ENCODE results near the gene BMP10. TPM values are rescaled to one million over a fixed set of nuclear protein-coding genes. Genes with fewer than 3 reads are reported as not detected.

BMP10 gene
- total RNA-seq, 6 donors from 2014 or later, result not detected

- no peak overlapping the region for H3K27ac ChIP-seq
- TF ChIP-seq POLR2AphosphoS5 (IDR thresholded peaks at IDR 0.05) (no peak), EP300 (IDR thresholded peaks at IDR 0.05) (no peak), POLR2A (IDR thresholded peaks at IDR 0.05) (no peak)
- TF ChIP-seq, protein P1, sequence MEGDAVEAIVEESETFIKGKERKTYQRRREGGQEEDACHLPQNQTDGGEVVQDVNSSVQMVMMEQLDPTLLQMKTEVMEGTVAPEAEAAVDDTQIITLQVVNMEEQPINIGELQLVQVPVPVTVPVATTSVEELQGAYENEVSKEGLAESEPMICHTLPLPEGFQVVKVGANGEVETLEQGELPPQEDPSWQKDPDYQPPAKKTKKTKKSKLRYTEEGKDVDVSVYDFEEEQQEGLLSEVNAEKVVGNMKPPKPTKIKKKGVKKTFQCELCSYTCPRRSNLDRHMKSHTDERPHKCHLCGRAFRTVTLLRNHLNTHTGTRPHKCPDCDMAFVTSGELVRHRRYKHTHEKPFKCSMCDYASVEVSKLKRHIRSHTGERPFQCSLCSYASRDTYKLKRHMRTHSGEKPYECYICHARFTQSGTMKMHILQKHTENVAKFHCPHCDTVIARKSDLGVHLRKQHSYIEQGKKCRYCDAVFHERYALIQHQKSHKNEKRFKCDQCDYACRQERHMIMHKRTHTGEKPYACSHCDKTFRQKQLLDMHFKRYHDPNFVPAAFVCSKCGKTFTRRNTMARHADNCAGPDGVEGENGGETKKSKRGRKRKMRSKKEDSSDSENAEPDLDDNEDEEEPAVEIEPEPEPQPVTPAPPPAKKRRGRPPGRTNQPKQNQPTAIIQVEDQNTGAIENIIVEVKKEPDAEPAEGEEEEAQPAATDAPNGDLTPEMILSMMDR (IDR thresholded peaks at IDR 0.05), result no peak
- no peaks in the 10 kb centered on the region for H3K27me3 ChIP-seq
- H3K4me1 ChIP-seq, result peaks cover 0 to 4% (median 0%) of the 10 kb centered on the region in 4 donors
- ATAC-seq (ENCODE audit: low FRiP score in 2 of 2) (no peak), DNase-seq (no peak)
- H3K36me3 ChIP-seq, result no peaks in the 10 kb centered on the region
- H3K9me3 ChIP-seq, result no peaks in the 10 kb centered on the region
- WGBS, 2 donors, result 67 to 74% methylated on average over 3 of the region's 3 CpGs
- H3K4me3 ChIP-seq, result no peak overlapping the region
Measured at GRCh38 chr2:68850524-68850923, 20.7 kb downstream of the BMP10 start.

DNA sequence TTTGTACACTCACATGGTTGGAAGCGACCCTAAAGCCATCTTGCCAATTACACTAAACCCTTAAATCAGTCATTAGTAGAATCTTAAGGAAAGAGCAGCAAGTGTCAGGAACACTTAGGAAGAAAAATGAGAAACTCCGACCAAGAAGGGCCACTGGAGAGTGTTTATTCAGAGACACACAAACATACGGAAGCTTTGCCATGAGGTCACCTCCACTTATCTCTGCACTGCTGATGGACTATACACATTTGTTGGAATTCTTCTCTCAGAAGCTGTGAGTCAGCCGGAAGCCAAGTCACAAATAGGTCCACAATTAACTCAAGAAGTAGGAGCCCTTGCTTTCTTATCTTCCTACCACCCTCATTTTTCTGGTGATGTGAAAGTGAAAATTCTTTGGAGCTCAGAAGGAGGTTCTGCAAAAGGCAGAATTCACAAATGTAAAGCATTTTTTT is 21.6 kb downstream of the BMP10 start:
- ATAC-seq (ENCODE audit: low FRiP score in 2 of 2) (no peak), DNase-seq (no peak)
- no peak for TF ChIP-seq POLR2A (IDR thresholded peaks at IDR 0.05)
- TF ChIP-seq EP300 (IDR thresholded peaks at IDR 0.05), result peak in 1 of 4 donors; percentile 3
- Histone ChIP-seq H3K36me3 (no peaks in the 10 kb centered on the region), H3K27me3 (no peaks in the 10 kb centered on the region), H3K4me3 (no peak overlapping the region), H3K27ac (no peak overlapping the region), H3K4me1 (peaks cover 0 to 4% (median 0%) of the 10 kb centered on the region in 4 donors), H3K9me3 (no peaks in the 10 kb centered on the region)
- 46 to 59% methylated on average over 4 of the region's 4 CpGs for WGBS, 2 donors

GRCh38 chr2:68847751-68848150 is 23.4 kb downstream of the BMP10 start:
- TF ChIP-seq, protein P1 (IDR thresholded peaks at IDR 0.05), result no peak
- no peak for TF ChIP-seq POLR2A (IDR thresholded peaks at IDR 0.05)
- TF ChIP-seq POLR2AphosphoS5 (IDR thresholded peaks at IDR 0.05), result no peak
- TF ChIP-seq EP300 (IDR thresholded peaks at IDR 0.05), result no peak
- ATAC-seq (ENCODE audit: low FRiP score in 2 of 2) (no peak), DNase-seq (no peak)
- H3K4me3 ChIP-seq, result no peak overlapping the region
- H3K27ac ChIP-seq, result no peak overlapping the region
- H3K4me1 ChIP-seq, result peaks cover 0 to 4% (median 0%) of the 10 kb centered on the region in 4 donors
- H3K9me3 ChIP-seq, result no peaks in the 10 kb centered on the region
- no peaks in the 10 kb centered on the region for H3K27me3 ChIP-seq
- H3K36me3 ChIP-seq, result no peaks in the 10 kb centered on the region

DNA sequence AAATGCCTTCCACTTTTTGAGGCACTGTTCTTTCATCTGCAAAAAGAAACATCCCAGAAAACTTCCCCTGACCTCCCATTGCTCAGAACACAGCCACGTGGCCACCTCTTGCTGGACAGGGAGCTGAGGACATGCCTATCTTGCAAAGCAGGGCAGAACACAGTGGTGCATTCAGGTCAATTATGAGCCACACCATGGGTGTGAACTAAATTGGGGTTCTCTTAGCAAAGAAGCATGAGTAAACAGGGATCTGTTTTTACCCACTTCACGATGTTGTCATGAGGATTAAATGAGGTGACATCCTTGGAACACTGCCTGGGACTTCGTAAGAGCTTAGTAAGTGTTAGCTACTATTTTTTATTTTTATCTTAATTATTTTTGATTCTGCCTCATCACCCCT is 25.1 kb downstream of the BMP10 start:
- WGBS, 2 donors, result 68 to 72% methylated on average over 3 of the region's 3 CpGs
- no peak for ATAC-seq (ENCODE audit: low FRiP score in 2 of 2)
- Histone ChIP-seq H3K36me3 (no peaks in the 10 kb centered on the region), H3K9me3 (no peaks in the 10 kb centered on the region), H3K4me3 (no peak overlapping the region), H3K27me3 (no peaks in the 10 kb centered on the region), H3K4me1 (peaks cover 0 to 4% (median 0%) of the 10 kb centered on the region in 4 donors), H3K27ac (no peak overlapping the region)
- DNase-seq, result no peak
- no peak for TF ChIP-seq POLR2A (IDR thresholded peaks at IDR 0.05)

GRCh38 chr2:68845043-68845442 is 26.2 kb downstream of the BMP10 start:
- 82 to 86% methylated on average over 2 of the region's 2 CpGs for WGBS, 2 donors
- no peaks in the 10 kb centered on the region for H3K27me3 ChIP-seq
- no peak for DNase-seq
- TF ChIP-seq EP300 (IDR thresholded peaks at IDR 0.05), result no peak
- TF ChIP-seq, protein P1 (IDR thresholded peaks at IDR 0.05), result no peak
- no peak for TF ChIP-seq POLR2AphosphoS5 (IDR thresholded peaks at IDR 0.05)
- no peak for TF ChIP-seq POLR2A (IDR thresholded peaks at IDR 0.05)
- H3K4me1 ChIP-seq, result no peaks in the 10 kb centered on the region
- no peak for ATAC-seq (ENCODE audit: low FRiP score in 2 of 2)
- no peaks in the 10 kb centered on the region for H3K9me3 ChIP-seq
- H3K4me3 ChIP-seq, result no peak overlapping the region
- H3K36me3 ChIP-seq, result no peaks in the 10 kb centered on the region
- no peak overlapping the region for H3K27ac ChIP-seq

DNA sequence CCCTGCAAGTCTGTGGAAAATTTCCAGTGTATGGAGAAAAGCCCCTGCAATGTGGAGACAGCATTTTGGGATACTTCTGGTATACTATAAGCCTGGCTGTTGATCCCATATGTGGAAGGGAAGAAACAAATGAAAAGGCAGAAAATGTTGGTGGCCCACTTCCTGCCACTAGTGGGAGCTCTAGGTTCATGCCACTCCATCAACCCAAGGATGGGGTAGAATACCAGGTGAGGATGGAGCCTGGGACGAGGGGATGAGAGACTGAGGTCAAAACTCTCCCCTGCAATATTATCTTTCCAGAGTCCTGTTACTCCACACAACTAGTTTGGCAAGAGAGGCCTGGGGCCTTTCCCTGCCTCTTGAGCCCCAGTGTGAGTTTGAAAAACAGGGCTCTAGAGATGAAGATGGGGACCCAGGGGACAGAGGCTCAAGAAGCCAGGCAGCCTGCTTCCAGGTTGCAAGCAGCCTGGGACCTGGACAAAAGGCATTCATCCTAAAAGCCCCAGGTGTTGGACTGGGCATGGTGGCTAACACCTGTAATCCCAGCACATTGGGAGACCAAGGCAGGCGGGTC is 31.9 kb downstream of the BMP10 start:
- DNase-seq (no peak), ATAC-seq (ENCODE audit: low FRiP score in 2 of 2) (peak in 1 of 2 donors; percentile 39)
- Histone ChIP-seq H3K36me3 (no peaks in the 10 kb centered on the region), H3K9me3 (no peaks in the 10 kb centered on the region), H3K27me3 (no peaks in the 10 kb centered on the region), H3K27ac (no peak overlapping the region), H3K4me3 (no peak overlapping the region), H3K4me1 (peaks cover 4 to 14% (median 8%) of the 10 kb centered on the region in 4 donors)
- TF ChIP-seq EP300 (IDR thresholded peaks at IDR 0.05), result no peak
- TF ChIP-seq, protein P1 (IDR thresholded peaks at IDR 0.05), result peak; percentile 40 to 61 (median 50)
- WGBS, 2 donors, result 93 to 94% methylated on average over 1 to 2 of the region's 2 CpGs
